NCI-H526 (cell line): ENCODE measurements around the gene VAMP5.
A peak's percentile ranks its signal among the peaks of the same experiment; 100 is the strongest.
"Not testable (repeated sequence)": the region's sequence is repeated elsewhere in the genome, so short reads cannot be mapped to it uniquely, and the experiment has no call there.

ENCODE experiments used
- DNase-seq, 2 experiments: peaks; one replicate each; lab custom pipeline; 2025; lab: John Stamatoyannopoulos, UW

Gene VAMP5

GRCh38 chr2:85550486-85550885 lies 33.7 kb upstream of the VAMP5 start:
- DNase-seq, result no peak

GRCh38 chr2:85551698-85552678 lies 32.2 kb upstream of the VAMP5 start:
- DNase-seq, result peak; percentile 74 to 84

GRCh38 chr2:85553184-85553583 lies 31.0 kb upstream of the VAMP5 start:
- no peak for DNase-seq

GRCh38 chr2:85554980-85555612 lies 29.1 kb upstream of the VAMP5 start:
- DNase-seq, result no peak

- DNase-seq, result no peak
Observed at GRCh38 chr2:85557130-85557529, 27.1 kb upstream of the VAMP5 start.

- DNase-seq, result no peak
Observed at GRCh38 chr2:85558160-85558559, 26.1 kb upstream of the VAMP5 start.

GRCh38 chr2:85560403-85560726 lies 23.9 kb upstream of the VAMP5 start:
- not testable (repeated sequence) for DNase-seq

- no peak for DNase-seq
Observed at GRCh38 chr2:85560812-85561279, 23.4 kb upstream of the VAMP5 start.

- peak; percentile 90 to 98 for DNase-seq
Observed at GRCh38 chr2:85561280-85562212, 22.7 kb upstream of the VAMP5 start, which contains the start of gene GGCX. TSS of gene GGCX (minus strand) at chr2:85561493. CDS start at chr2:85561428, 65 bp downstream.

GRCh38 chr2:85564144-85564563 lies 20.1 kb upstream of the VAMP5 start:
- DNase-seq, result no peak

- DNase-seq, result no peak
Observed at GRCh38 chr2:85566265-85566664, 18.0 kb upstream of the VAMP5 start.

GRCh38 chr2:85575739-85576138 lies 8.5 kb upstream of the VAMP5 start:
- no peak for DNase-seq

- DNase-seq, result no peak
Observed at GRCh38 chr2:85577063-85577385, 7.2 kb upstream of the VAMP5 start.

GRCh38 chr2:85577386-85578242 lies 6.6 kb upstream of the VAMP5 start, which contains the start of gene VAMP8:
TSS of gene VAMP8 (plus strand) at chr2:85577586. CDS start at chr2:85577647, 61 bp downstream.
- peak; percentile 52 to 79 for DNase-seq

GRCh38 chr2:85578243-85579180 lies 5.7 kb upstream of the VAMP5 start:
- DNase-seq, result peak in 1 of 2 experiments; percentile 53

- DNase-seq, result no peak
Observed at GRCh38 chr2:85579266-85579935, 4.8 kb upstream of the VAMP5 start.

- no peak for DNase-seq
Observed at GRCh38 chr2:85580206-85580605, 4.0 kb upstream of the VAMP5 start.

GRCh38 chr2:85582492-85582891 lies 1.7 kb upstream of the VAMP5 start:
- DNase-seq, result no peak

GRCh38 chr2:85583667-85584353 lies 421 bp upstream of the VAMP5 start:
- DNase-seq, result no peak
